ENCODE results near the gene TRIM27. TPM values are rescaled to one million over a fixed set of nuclear protein-coding genes. Genes with fewer than 3 reads are reported as not detected.

The TRIM27 gene
- total and polyA plus RNA-seq, 10 of the 15 experiments (the other 5 are each of a cell fraction or from before 2014, with no cell fraction given) = 18.5 to 74.7 (median 58.0) TPM

- TF ChIP-seq TCF7 (IDR thresholded peaks at IDR 0.05; ENCODE audit: borderline replicate concordance) (0 out of 2 replicates have a peak, but pooled peaks have one; percentile 14), MEF2A (IDR thresholded peaks at IDR 0.05; ENCODE audit: insufficient read depth, low read depth, low read length) (0 out of 2 replicates have a peak, but pooled peaks have one; percentile 13)
Measured at GRCh38 chr6:28941684-28942448, 18.1 kb upstream of the TRIM27 start (continued).

- Histone ChIP-seq H3K36me3 (ENCODE audit: control insufficient read depth in 2 of 2, insufficient read depth in 2 of 2, low read length in 1 of 2) (no peaks in the 10 kb centered on the region), H4K20me1 (ENCODE audit: control insufficient read depth, insufficient read depth) (no peaks in the 10 kb centered on the region), H3K9ac (ENCODE audit: control insufficient read depth, insufficient read depth, low read length) (peak overlapping the region; percentile 76), H3K4me3 (peak overlapping the region; percentile 77), H3K4me1 (ENCODE audit: control insufficient read depth, insufficient read depth, low read length) (no peaks in the 10 kb centered on the region; the same call in 1 of the 2 replicates), H3K79me2 (ENCODE audit: control insufficient read depth, insufficient read depth, low read length) (no peaks in the 10 kb centered on the region), H3K4me2 (ENCODE audit: control insufficient read depth, insufficient read depth) (peak overlapping the region; percentile 98), H3K9me3 (replicated peaks; ENCODE audit: control insufficient read depth, insufficient read depth, low read length) (no peaks in the 10 kb centered on the region), H3K27ac (ENCODE audit: control insufficient read depth, insufficient read depth) (peak overlapping the region; percentile 82), H2AFZ (ENCODE audit: control insufficient read depth, low read depth, low read length) (peak overlapping the region; percentile 98), H3K27me3 (replicated peaks in 1 of 2; ENCODE audit: control insufficient read depth in 2 of 2, insufficient read depth in 2 of 2, low read length in 1 of 2) (no peaks in the 10 kb centered on the region)
- POLR2A ChIA-PET = interaction anchor here (0.9 to 1.9 kb wide), 4 partner anchors 17 to 45 kb away, joined by 3 to 8 read pairs (median 8); partner anchors contain the start of gene TRIM27
- RAD21 ChIA-PET (ENCODE audit: unreplicated experiment) = interaction anchor here (1.0 to 2.9 kb wide), 3 partner anchors 17 to 103 kb away, joined by 3 to 17 read pairs (median 12); partner anchors contain the start of gene TRIM27
- DNase-seq (ENCODE audit: low read depth, low spot score) (peak; percentile 93), FAIRE-seq (peak; percentile 56), ATAC-seq (peak; percentile 82)
- intact Hi-C loops (cut with micrococcal nuclease; ENCODE audit: unreplicated experiment) (loop anchor here (1.0 to 10.0 kb wide), 9 partner anchors 18 to 726 kb away; partner anchors contain the start of genes TRIM27 and ZSCAN12), in situ Hi-C loops (cut with MboI) (loop anchor here (5.0 kb wide), 2 partner anchors 41 to 104 kb away; no protein-coding TSS in a partner anchor)
- SMC1A ChIA-PET (ENCODE audit: uncharacterized antibody, unreplicated experiment) = interaction anchor here (0.6 to 3.2 kb wide), 5 partner anchors 11 to 103 kb away, joined by 3 to 12 read pairs (median 3); no protein-coding TSS in a partner anchor
- CTCF ChIA-PET = interaction anchor here (1.0 to 3.4 kb wide), 7 partner anchors 18 to 103 kb away, joined by 3 to 18 read pairs (median 4); partner anchors contain the start of gene TRIM27
- WGBS (ENCODE audit: insufficient coverage, insufficient replicate concordance, low lambda C conversion rate, missing lambda C conversion rate) = under 1% methylated on average over 28 of the region's 28 CpGs
- no TSS peak for BruUV-seq (replicated peaks)
- TF ChIP-seq TCF7 (IDR thresholded peaks at IDR 0.05; ENCODE audit: borderline replicate concordance) = peak; percentile 65; the same call in 1 of the 2 replicates
- TF ChIP-seq FOXM1 (IDR thresholded peaks at IDR 0.05; ENCODE audit: low read depth, low read length) = no peak
- no peak for TF ChIP-seq TCF3 (IDR thresholded peaks at IDR 0.05; ENCODE audit: borderline replicate concordance, insufficient read depth, low read depth, low read length)
- TF ChIP-seq HCFC1 (IDR thresholded peaks at IDR 0.05; ENCODE audit: low read length) = 0 out of 2 replicates have a peak, but pooled peaks have one; percentile 19
- no peak for TF ChIP-seq ZNF207 (IDR thresholded peaks at IDR 0.05; ENCODE audit: borderline replicate concordance)
- TF ChIP-seq MEF2B (IDR thresholded peaks at IDR 0.05; ENCODE audit: partially characterized antibody, poor library complexity, severe bottlenecking) = peak; percentile 7
- no peak; a peak in 1 of 6 replicates for TF ChIP-seq CTCF (IDR thresholded peaks at IDR 0.05 in 2 of 3, conservative IDR thresholded peaks at IDR 0.05 in 1 of 3; ENCODE audit: control insufficient read depth in 2 of 3, extremely low read depth in 1 of 3, insufficient read depth in 1 of 3, low read depth in 3 of 3, low read length in 3 of 3)
- no peak for TF ChIP-seq IRF5 (IDR thresholded peaks at IDR 0.05; ENCODE audit: borderline replicate concordance)
- TF ChIP-seq MLLT1 (IDR thresholded peaks at IDR 0.05) = peak; percentile 65; the same call in 1 of the 2 replicates
- TF ChIP-seq TCF12 (IDR thresholded peaks at IDR 0.05; ENCODE audit: low read depth, low read length) = 0 out of 2 replicates have a peak, but pooled peaks have one; percentile 43
Measured at GRCh38 chr6:28940858-28941683, 17.3 kb upstream of the TRIM27 start.
